LoVo (cell line): ENCODE data around the gene SMIM22.
"Not testable (repeated sequence)": the region's sequence is repeated elsewhere in the genome, so short reads cannot be mapped to it uniquely, and the experiment has no call there.

Experiments
- DNase-seq: peaks from one replicate; pipeline ENCODE4 v3.0.0-alpha.2; 2016; ENCODE audit warnings: low spot score

Gene SMIM22

DNA sequence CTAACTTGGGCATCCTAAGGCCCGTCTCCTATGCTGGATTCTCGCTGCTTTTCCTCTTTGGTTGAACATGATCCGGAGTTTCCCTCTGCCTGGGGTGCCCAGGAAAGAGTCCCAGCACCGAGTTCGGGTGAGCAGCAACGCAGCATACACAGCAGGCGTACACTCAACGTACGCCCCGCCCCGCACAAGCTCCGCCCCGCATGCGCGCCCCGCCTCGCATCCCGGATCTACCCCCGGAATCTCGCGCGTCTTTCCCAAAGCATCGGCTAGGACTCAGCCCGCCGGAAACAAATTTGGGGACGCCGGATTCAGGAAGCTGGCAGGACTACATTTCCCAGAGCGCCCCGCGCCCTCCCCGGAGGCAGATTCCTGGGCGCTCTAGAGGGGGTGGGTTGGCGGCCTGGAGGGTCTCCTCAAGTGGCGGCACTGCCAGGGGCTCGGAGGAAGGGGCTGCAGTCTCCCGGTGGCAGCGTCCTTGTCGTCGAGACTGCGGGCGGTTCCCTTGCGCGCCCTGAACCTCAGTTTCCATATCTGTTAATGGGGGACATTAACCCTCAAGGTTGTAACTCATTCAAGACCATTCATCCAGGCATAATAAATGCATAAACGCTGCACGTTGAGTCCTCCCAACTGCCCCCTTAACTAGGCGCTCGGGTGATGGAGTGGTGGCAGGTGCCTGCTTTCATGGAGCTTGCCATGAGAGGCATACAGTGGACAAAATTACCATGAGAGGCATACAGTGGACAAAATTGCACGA lies 26.4 kb upstream of the SMIM22 start:
- peak; percentile 96 for DNase-seq

DNA sequence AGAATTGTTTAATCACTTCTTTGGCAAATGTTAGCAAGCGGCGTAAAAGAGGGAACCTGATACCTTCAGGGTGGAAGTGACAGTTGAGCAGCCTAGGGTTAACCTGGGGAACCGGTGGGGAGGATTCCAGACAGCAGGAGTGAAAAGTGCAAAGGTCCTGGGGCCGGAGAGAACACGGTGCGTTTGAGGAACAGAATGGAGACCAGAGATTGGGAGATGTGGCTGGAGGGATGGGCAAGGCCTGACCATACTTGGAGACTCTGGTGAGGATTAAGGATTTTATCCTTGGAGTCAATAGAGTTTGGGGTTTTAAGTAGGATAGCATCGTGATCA lies 25.9 kb upstream of the SMIM22 start:
- DNase-seq: no peak

GRCh38 chr16:4771646-4772045 lies 23.5 kb upstream of the SMIM22 start:
- no peak for DNase-seq

GRCh38 chr16:4772351-4772750 lies 22.8 kb upstream of the SMIM22 start:
- no peak for DNase-seq

- DNase-seq: no peak
Observed at GRCh38 chr16:4775005-4775404, 20.2 kb upstream of the SMIM22 start.

GRCh38 chr16:4776141-4776705 lies 18.9 kb upstream of the SMIM22 start:
- DNase-seq: no peak

DNA sequence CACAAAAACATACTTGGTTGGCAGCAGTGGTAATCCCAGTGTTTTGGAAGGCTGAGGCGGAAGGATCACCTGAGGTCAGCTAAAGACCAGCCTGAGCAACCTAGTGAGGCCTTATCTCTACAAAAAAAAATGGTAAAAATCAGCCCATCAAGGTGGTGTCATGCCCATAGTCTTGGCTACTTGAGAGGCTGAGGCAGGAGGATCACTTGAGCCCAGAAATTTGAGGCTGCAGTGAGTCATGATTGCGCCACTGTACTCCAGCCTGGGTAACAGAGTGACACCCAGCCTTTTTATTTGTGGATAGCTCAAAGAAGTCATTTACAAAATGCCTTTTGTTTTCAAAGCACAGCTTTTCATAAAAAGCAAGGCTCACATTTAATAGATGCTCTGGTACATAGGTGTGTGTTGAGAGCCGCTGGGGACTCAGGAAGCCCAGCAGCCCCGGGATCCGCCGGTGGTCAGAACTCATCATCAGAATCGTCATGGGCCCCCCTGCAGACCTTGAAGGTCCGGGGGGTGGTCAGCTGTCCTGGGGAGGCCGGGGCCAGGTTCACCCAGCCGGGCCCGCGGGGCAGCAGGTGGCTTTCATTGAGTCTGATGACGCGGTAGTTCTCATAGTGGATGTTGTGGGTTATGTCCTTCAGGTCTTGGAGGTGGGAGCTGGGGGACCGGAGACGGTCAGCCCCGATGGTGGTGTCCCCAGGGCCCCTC lies 17.7 kb upstream of the SMIM22 start:
- no peak for DNase-seq

GRCh38 chr16:4778050-4778392 lies 17.1 kb upstream of the SMIM22 start:
- DNase-seq: no peak

- peak; percentile 53 for DNase-seq
Observed at GRCh38 chr16:4780235-4780634, 14.9 kb upstream of the SMIM22 start.

- DNase-seq: no peak
Observed at GRCh38 chr16:4783251-4783950, 11.8 kb upstream of the SMIM22 start.

DNA sequence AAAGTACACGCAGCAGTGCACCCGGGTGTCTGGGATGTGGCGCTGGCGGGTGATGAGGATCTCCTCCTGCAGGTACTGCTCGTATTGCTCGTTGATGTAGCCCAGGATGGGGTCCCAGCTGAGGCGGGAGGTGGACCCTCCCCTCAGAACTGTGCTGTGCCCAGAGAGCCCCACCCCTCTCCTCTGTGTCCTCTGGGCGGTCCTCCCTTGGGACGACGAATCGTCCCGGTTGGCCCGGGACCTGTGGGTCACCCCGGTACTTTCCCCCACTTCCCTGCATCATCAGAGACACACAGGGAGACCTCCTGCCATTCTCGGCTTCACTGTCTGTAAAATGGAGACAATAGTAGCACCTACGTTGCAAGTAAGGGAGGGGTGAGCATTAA lies 11.2 kb upstream of the SMIM22 start:
- no peak for DNase-seq

GRCh38 chr16:4784444-4784987 lies 10.7 kb upstream of the SMIM22 start:
- DNase-seq: not testable (repeated sequence)

DNA sequence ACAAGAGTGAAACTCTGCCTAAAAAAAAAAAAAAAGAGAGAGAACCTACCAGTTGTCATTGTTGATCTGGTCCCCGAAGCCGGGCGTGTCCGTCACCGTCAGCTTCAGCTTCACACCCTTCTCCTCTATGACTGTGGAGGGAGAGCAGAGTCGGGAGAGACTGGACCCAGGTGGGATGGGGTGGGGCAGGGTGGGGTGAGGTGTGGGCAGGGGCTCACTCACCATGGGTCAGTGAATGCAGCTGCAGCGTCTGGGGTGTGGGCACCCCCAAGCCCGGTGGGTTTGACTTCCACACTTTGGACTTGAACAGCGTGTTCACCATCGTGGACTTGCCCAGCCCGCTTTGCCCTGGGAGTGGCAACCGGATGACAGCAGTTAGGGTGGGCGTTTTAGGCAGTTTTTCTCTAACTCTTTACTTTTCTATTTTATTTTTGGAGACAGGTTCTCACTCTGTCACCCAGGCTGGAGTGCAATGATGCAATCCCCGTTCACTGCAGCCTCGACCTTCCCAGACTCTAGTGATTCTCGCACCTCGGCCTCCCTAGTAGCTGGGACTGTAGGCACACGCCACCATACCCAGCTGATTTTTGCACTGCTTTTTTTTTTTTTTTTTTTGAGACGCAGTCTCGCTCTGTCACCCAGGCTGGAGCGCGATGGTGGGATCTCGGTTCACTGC lies 9.3 kb upstream of the SMIM22 start:
- no peak for DNase-seq

GRCh38 chr16:4787068-4787467 lies 8.1 kb upstream of the SMIM22 start:
- no peak for DNase-seq

GRCh38 chr16:4787627-4788482 lies 7.3 kb upstream of the SMIM22 start, which contains the start of gene SEPTIN12:
Gene SEPTIN12 (minus strand): TSS chr16:4788345. CDS start chr16:4787645, 700 bp downstream.
- DNase-seq: no peak

GRCh38 chr16:4788489-4788889 lies 6.7 kb upstream of the SMIM22 start:
- DNase-seq: no peak

DNA sequence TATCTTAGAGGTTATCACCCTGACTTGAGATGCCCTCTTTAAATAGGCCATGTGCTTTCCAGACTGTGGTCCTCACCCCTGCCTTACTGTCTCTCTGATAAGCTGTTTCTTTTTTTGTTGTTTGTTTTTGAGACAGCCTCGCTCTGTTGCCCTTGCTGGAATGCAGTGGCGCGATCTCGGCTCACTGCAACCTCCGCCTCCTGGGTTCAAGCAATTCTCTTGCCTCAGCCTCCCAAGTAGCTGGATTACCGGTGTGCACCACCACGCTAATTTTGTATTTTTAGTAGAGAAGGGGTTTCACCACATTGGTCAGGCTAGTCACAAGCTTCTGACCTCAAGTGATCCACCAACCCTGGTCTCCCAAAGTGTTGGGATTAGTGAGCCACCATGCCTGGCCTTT lies 6.3 kb upstream of the SMIM22 start:
- no peak for DNase-seq

- DNase-seq: no peak
Observed at GRCh38 chr16:4790261-4790660, 4.9 kb upstream of the SMIM22 start.

- DNase-seq: no peak
Observed at GRCh38 chr16:4790871-4791270, 4.3 kb upstream of the SMIM22 start.

GRCh38 chr16:4792951-4793513 lies 2.1 kb upstream of the SMIM22 start:
- no peak for DNase-seq
